GM23338 (cell line): ENCODE results near the gene MS4A15.

ENCODE experiments used
- CREB1 ChIP-seq: fragments of 250-450 bp; sonication (Bioruptor Pico); IDR thresholded peaks from 2 replicates; pipeline ENCODE4 v1.5.0; 2020; ENCODE audit warnings: low read depth, mild to moderate bottlenecking, moderate library complexity
- CTCF ChIP-seq, 2 experiments: fragments of 200-600 bp in 1 of 2; sonication (generic) in 1 of 2; conservative IDR thresholded peaks; 2 replicates each; pipeline versions ENCODE4 v1.5.1 to v1.6.1; 2016 to 2017; ENCODE audit warnings: antibody characterized with exemption in 2 of 2, low read depth in 2 of 2, mild to moderate bottlenecking in 2 of 2, moderate library complexity in 1 of 2
- EZH2 ChIP-seq: fragments of 200-600 bp; sonication (generic); IDR thresholded peaks from one replicate; pipeline ENCODE4 v1.8.0; 2017; ENCODE audit warnings: antibody characterized with exemption, mild to moderate bottlenecking, low read depth; ENCODE audit not compliant: unreplicated experiment
- POLR2AphosphoS5 ChIP-seq: IDR thresholded peaks from 2 replicates; pipeline ENCODE4 v1.6.1; 2016; ENCODE audit warnings: antibody characterized with exemption, low read depth
- REST ChIP-seq: IDR thresholded peaks from one replicate; pipeline ENCODE4 v1.6.1; 2018; ENCODE audit warnings: antibody characterized with exemption; ENCODE audit not compliant: unreplicated experiment

- no peak for TF ChIP-seq CTCF (conservative IDR thresholded peaks at IDR 0.05; ENCODE audit: low read depth in 2 of 2)
- no peak for TF ChIP-seq EZH2
- no peak for TF ChIP-seq REST
- no peak for TF ChIP-seq POLR2AphosphoS5
- TF ChIP-seq CREB1 (CRISPR knock-in tag) = no peak
Measured at GRCh38 chr11:60809249-60809648, 52.6 kb downstream of the MS4A15 start.
